Tibial nerve (tissue), 4 donors: ENCODE data around the gene OSBPL3.

Source experiments
- CTCF ChIP-seq, 5 experiments: fragments of 200-600 bp in 3 of 5; fragments of 450-650 bp in 2 of 5; sonication (generic) in 3 of 5; IDR thresholded peaks; one replicate each; pipeline ENCODE4 v1.5.1; 2016 to 2019; ENCODE audit warnings: antibody characterized with exemption in 5 of 5, mild to moderate bottlenecking in 3 of 5, moderate library complexity in 2 of 5
- EP300 ChIP-seq, 2 donors: sonication (generic); formaldehyde crosslinking; IDR thresholded peaks; one replicate each; pipeline ENCODE4 v1.6.1; 2017; ENCODE audit warnings: antibody characterized with exemption in 2 of 2, mild to moderate bottlenecking in 1 of 2
- POLR2A ChIP-seq, 2 donors: fragments of 450-650 bp; IDR thresholded peaks; one replicate each; pipeline ENCODE4 v1.6.1; 2017; ENCODE audit warnings: antibody characterized with exemption in 2 of 2, mild to moderate bottlenecking in 2 of 2, moderate library complexity in 2 of 2

GRCh38 chr7:24843821-24844434 lies 136.1 kb downstream of the OSBPL3 start:
- no peak for TF ChIP-seq EP300 (IDR thresholded peaks at IDR 0.05)
- no peak for TF ChIP-seq CTCF (IDR thresholded peaks at IDR 0.05)
- TF ChIP-seq POLR2A (IDR thresholded peaks at IDR 0.05) = no peak
